Lower lobe of right lung (tissue), 2 donors: Measurements from ENCODE around the gene MARVELD3. TPM values are rescaled to one million over a fixed set of nuclear protein-coding genes. Genes with fewer than 3 reads are reported as not detected.
A peak's percentile ranks its signal among the peaks of the same experiment; 100 is the strongest.

ENCODE experiments used
- ATAC-seq, 2 donors: fragments of 200-7000 bp; cut with Tn5 transposase; one replicate each; pipeline ENCODE4 v1.9.1; 2020 to 2022; ENCODE audit warnings: mild to moderate bottlenecking in 2 of 2, moderate library complexity in 2 of 2
- DNase-seq: peaks from one replicate; pipeline ENCODE4 v3.0.0-alpha.2; 2020
- H3K27ac ChIP-seq: fragments of 200-600 bp; one replicate; pipeline ENCODE4 v1.8.0; 2022
- H3K27me3 ChIP-seq: fragments of 200-600 bp; one replicate; pipeline ENCODE4 v1.8.0; 2022; ENCODE audit warnings: low read depth
- H3K36me3 ChIP-seq: fragments of 200-600 bp; one replicate; pipeline ENCODE4 v1.8.0; 2022; ENCODE audit warnings: mild to moderate bottlenecking
- H3K4me1 ChIP-seq: fragments of 200-600 bp; one replicate; pipeline ENCODE4 v1.8.0; 2022
- H3K4me3 ChIP-seq: fragments of 200-600 bp; one replicate; pipeline ENCODE4 v1.8.0; 2022; ENCODE audit warnings: mild to moderate bottlenecking
- H3K9me3 ChIP-seq: fragments of 200-600 bp; one replicate; pipeline ENCODE4 v1.8.0; 2022
- CTCF ChIP-seq: fragments of 200-600 bp; IDR thresholded peaks from one replicate; pipeline ENCODE4 v1.8.0; 2022; ENCODE audit warnings: antibody characterized with exemption, mild to moderate bottlenecking
- intact Hi-C: fragments of 100-400 bp; cut with DNase I; formaldehyde crosslinking; loops from one replicate; pipeline ENCODE4 v1.11.0; 2022
- total RNA-seq: library from RNA; stranded (reverse); fragmentation: NEBNext Ultra II Directional; extraction: Animal tissue kit (Norgen Biotek cat#: 25700); gene quantifications from one replicate; pipeline ENCODE4 v1.2.1, GENCODE V29; 2021
- donor health status: DM: no; HTN: yes; CAD: no; lungs with severe emphysema.

Gene MARVELD3
- total RNA-seq, 1 donor from 2014 or later, result 6.7 TPM

GRCh38 chr16:71622088-71622487 lies 3.9 kb upstream of the MARVELD3 start:
- DNase-seq (no peak), ATAC-seq (no peak)
- intact Hi-C loops, result no loop called here
- no peak overlapping the region for H3K27ac ChIP-seq
- TF ChIP-seq CTCF, result no peak
- no peaks in the 10 kb centered on the region for H3K9me3 ChIP-seq
- peaks cover 8% of the 10 kb centered on the region for H3K4me1 ChIP-seq
- H3K4me3 ChIP-seq, result no peak overlapping the region
- no peaks in the 10 kb centered on the region for H3K36me3 ChIP-seq
- peaks cover 19% of the 10 kb centered on the region for H3K27me3 ChIP-seq

GRCh38 chr16:71623597-71623996 lies 2.4 kb upstream of the MARVELD3 start:
- no peak overlapping the region for H3K27ac ChIP-seq
- DNase-seq, result no peak
- intact Hi-C loops, result no loop called here
- no peak for ATAC-seq
- H3K27me3 ChIP-seq, result peaks cover 29% of the 10 kb centered on the region
- H3K36me3 ChIP-seq, result no peaks in the 10 kb centered on the region
- TF ChIP-seq CTCF, result no peak
- H3K4me1 ChIP-seq, result peaks cover 8% of the 10 kb centered on the region
- no peaks in the 10 kb centered on the region for H3K9me3 ChIP-seq
- H3K4me3 ChIP-seq, result no peak overlapping the region

GRCh38 chr16:71625113-71625850 lies 702 bp upstream of the MARVELD3 start:
- H3K4me3 ChIP-seq, result peak overlapping the region; percentile 65
- no peaks in the 10 kb centered on the region for H3K9me3 ChIP-seq
- no peak for DNase-seq
- no peak for ATAC-seq
- no peak overlapping the region for H3K27ac ChIP-seq
- intact Hi-C loops, result no loop called here
- peaks cover 8% of the 10 kb centered on the region for H3K4me1 ChIP-seq
- H3K36me3 ChIP-seq, result no peaks in the 10 kb centered on the region
- H3K27me3 ChIP-seq, result peaks cover 29% of the 10 kb centered on the region
- no peak for TF ChIP-seq CTCF

- peak; percentile 53 for DNase-seq
- Histone ChIP-seq H3K4me3 (peak overlapping the region; percentile 65), H3K4me1 (peaks cover 8% of the 10 kb centered on the region), H3K36me3 (no peaks in the 10 kb centered on the region), H3K9me3 (no peaks in the 10 kb centered on the region), H3K27ac (peak overlapping the region; percentile 56), H3K27me3 (peaks cover 29% of the 10 kb centered on the region)
- intact Hi-C loops, result no loop called here
- TF ChIP-seq CTCF, result no peak
- peak; percentile 79 to 84 for ATAC-seq
Measured at GRCh38 chr16:71626858-71627213, 852 bp downstream of the MARVELD3 start.

- TF ChIP-seq CTCF, result no peak
- no peak overlapping the region for H3K4me3 ChIP-seq
- no peak overlapping the region for H3K27ac ChIP-seq
- H3K4me1 ChIP-seq, result peaks cover 8% of the 10 kb centered on the region
- no peak for ATAC-seq
- no peak for DNase-seq
- no peaks in the 10 kb centered on the region for H3K36me3 ChIP-seq
- H3K9me3 ChIP-seq, result no peaks in the 10 kb centered on the region
- intact Hi-C loops, result no loop called here
- peaks cover 29% of the 10 kb centered on the region for H3K27me3 ChIP-seq
Measured at GRCh38 chr16:71627731-71628181, 1.8 kb downstream of the MARVELD3 start.
